Fibroblast of skin of back (primary cell): ENCODE measurements around the gene ATIC. TPM values are rescaled to one million over a fixed set of nuclear protein-coding genes. Genes with fewer than 3 reads are reported as not detected.
"Not testable (repeated sequence)": the region's sequence is repeated elsewhere in the genome, so short reads cannot be mapped to it uniquely, and the experiment has no call there.

Experiments used
- DNase-seq: peaks from one replicate; pipeline ENCODE4 v3.0.0-alpha.2; 2013
- polyA plus RNA-seq, 2 experiments: library from polyadenylated mRNA; unstranded; fragments of 120-200 nt; gene quantifications; one replicate each; pipeline ENCODE4 v1.2.1, GENCODE V29; 2013; ENCODE audit not compliant: insufficient read length in 2 of 2

The ATIC gene
- 93.5 TPM for polyA plus RNA-seq (2013, experiment 1 of 2; ENCODE audit: insufficient read length)
- 64.0 TPM for polyA plus RNA-seq (2013, experiment 2 of 2; ENCODE audit: insufficient read length)

DNA sequence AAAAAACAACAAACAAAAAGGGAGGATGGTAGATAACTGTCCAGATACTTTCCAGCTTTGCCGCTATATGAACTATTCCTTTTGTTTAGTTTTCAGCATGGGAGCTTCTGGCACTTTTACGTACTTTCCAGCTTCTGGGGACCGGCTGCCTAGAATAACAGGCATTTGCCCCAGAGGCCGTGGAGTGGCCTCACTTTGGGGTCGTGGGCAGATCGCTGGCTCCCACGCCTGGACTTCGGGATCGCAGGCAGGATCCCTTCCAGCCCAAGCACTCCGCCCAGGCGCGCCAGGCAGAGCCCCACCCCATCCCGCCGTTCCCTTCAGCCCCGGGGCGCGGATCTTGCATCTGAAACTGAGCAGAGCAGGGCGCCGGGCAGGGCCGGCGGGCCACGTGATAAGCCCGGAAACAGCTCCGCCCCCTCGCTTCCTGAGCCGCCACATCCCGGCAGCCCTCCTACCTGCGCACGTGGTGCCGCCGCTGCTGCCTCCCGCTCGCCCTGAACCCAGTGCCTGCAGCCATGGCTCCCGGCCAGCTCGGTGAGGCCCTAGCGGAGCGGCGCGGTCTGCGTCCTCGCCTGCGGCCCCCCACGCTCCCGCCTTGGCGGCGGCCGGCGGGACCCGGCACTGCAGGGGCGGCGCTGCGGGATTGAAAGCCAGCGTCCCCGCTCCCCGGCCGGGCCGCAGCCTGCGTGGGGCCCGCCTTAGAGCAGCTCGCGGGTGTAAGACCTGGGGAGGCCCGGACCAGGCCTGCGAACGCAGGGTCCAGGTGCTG lies at the start of gene ATIC:
TSS of gene ATIC (plus strand) at position 435 of the 772 bp plus-strand sequence. CDS start at position 519, 84 bp downstream.
- peak; percentile 93 for DNase-seq

GRCh38 chr2:215262303-215262702 lies 49.6 kb upstream of the ATIC start:
- DNase-seq, result no peak

GRCh38 chr2:215262741-215263362 lies 49.0 kb upstream of the ATIC start:
- DNase-seq, result no peak

GRCh38 chr2:215264374-215264773 lies 47.5 kb upstream of the ATIC start:
- DNase-seq, result no peak

- DNase-seq, result peak; percentile 81
These were observed 42.3 kb upstream of the ATIC start for GRCh38 chr2:215269397-215270117.

GRCh38 chr2:215270118-215270451 lies 41.8 kb upstream of the ATIC start:
- DNase-seq, result no peak

- DNase-seq, result no peak
These were observed 40.4 kb upstream of the ATIC start for GRCh38 chr2:215271446-215271845.

- no peak for DNase-seq
These were observed 38.9 kb upstream of the ATIC start for GRCh38 chr2:215272918-215273317.

DNA sequence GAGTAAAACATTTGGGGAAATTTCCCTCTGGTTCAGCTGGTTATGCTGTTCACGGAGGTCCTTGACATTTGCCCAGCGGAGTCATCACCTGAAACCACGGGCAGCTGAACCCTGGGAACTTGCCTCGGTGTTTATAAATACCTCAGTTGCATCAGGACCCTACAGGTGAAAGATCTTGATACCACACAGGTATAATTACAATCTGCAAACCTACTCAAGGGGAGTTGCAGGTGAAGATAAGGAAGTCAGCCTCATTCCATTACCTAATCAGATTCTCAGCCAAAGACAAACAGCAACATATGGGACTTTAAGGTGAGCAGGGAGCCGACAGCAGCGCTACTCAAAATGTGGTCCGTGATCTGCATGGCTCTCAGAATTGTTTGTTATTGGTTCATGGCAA lies 37.0 kb upstream of the ATIC start:
- no peak for DNase-seq

GRCh38 chr2:215275824-215276223 lies 36.0 kb upstream of the ATIC start:
- no peak for DNase-seq

- DNase-seq, result no peak
These were observed 33.9 kb upstream of the ATIC start for GRCh38 chr2:215277944-215278343.

DNA sequence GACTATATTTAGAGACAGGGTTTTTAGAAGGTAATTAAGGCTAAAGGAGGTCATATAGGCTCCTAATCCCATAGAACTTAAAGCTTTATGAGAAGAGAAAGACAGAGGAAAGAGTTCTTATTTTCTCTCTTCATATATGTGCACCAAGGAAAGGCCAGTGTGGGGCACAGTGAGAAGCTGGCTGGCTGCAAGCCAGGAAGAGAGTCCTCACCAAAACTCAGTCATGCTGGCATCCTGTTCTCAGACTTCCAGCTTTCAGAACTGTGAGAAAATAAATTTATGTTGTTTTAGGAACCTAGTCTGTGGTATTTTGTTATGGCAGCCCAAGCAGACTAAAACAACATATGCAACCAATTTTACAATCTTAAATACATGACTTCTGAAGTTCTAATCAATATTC lies 31.5 kb upstream of the ATIC start:
- DNase-seq, result peak; percentile 72

- DNase-seq, result no peak
These were observed 28.6 kb upstream of the ATIC start for GRCh38 chr2:215283221-215283620.

- no peak for DNase-seq
These were observed 25.6 kb upstream of the ATIC start for GRCh38 chr2:215286309-215286708.

- no peak for DNase-seq
These were observed 23.6 kb upstream of the ATIC start for GRCh38 chr2:215288112-215288815.

GRCh38 chr2:215290980-215291599 lies 20.8 kb upstream of the ATIC start:
- no peak for DNase-seq

DNA sequence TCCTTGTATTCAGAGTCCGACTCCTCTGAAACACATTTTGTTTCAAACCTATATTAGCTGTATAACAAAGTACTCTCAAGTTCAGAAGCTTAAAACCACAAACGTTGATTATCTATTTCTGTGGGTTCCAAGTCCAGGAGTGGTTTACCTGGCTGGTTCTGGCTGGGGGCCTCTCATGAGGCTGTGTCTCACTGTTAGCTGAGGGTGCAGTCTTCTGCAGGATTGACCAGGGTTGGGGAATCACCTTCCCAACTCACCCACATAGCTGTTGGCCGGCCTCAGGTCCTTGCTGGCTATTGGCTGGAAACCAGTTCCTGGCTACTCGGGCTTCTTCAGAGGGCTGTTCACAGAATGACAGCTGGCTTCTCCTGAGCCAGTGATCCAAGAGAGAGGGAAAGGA lies 18.0 kb upstream of the ATIC start:
- DNase-seq, result no peak

DNA sequence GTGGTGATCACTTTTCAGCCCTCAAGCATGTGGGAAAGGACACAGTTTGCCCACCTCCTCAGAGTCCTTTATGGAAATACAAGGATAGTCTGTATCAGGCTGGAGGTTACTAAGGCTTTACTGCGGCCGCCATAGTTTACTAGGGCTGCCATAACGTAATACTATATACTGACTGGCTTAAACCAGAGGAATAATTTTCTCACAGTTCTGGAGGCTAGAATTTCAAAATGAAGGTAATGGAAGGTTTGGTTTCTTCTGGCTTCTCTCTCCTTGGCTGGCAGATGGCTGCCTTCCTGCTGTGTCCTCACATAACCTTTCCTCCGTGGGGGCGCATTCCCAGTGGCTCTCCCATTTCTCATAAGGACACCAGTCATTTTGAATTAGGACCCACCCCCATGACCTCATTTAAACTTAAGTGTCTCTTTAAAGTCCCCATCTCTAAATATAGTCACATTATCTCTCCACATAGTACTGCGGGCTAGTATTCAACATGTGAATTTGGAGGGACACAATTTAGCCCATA lies 12.5 kb upstream of the ATIC start:
- DNase-seq, result peak; percentile 37

- DNase-seq, result no peak
These were observed 9.9 kb upstream of the ATIC start for GRCh38 chr2:215301994-215302393.

GRCh38 chr2:215311259-215311624 lies 617 bp upstream of the ATIC start:
- not testable (repeated sequence) for DNase-seq

DNA sequence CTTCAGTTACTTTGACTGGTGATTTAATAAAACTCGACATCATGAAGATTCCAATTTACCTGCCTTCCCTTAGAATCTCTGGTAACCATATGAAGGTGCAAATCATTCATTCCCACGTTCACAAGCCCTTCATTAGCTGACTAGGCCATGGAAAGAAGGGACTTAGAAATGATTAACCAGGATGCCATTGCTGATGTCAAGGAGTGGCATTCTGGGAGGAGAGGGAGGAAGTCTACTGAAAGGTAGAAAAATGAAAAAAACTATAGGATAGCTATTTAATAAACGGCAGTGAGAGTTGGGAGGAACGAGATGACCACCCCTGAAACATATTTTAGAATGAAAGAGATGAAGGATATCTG lies 1.4 kb downstream of the ATIC start:
- DNase-seq, result no peak

DNA sequence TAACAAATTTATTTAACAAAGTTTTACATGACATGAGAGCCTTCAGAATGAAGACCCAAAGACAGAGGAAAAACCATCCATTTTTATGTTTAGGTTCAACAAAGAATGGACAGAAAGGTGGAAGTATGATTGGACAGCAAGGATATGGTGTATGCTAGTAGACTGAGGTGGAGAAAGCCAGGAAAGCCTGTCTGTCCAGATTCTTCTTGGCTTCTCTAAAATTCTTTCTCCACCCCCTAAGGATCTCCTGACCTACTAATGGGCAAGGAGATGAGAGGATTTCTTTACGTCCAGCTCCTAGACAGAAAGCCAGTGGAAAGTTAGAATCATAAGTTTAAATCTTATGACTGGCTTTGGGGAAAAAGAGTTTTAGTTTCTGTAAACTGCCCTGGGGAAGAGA lies 3.0 kb downstream of the ATIC start:
- DNase-seq, result no peak
